Stomach (tissue), 9 donors: ENCODE results near the gene SVIP. TPM values are rescaled to one million over a fixed set of nuclear protein-coding genes. Genes with fewer than 3 reads are reported as not detected.

Experiments
- DNase-seq, 2 donors: peaks; one replicate each; pipeline versions ENCODE4 v3.0.0 to v3.0.0-alpha.2; 2013 to 2019
- H3K27ac ChIP-seq, 5 donors: fragments of 200-600 bp in 4 of 5; sonication (generic) in 4 of 5; one replicate each; pipeline ENCODE4 v1.5.1; 2013 to 2019; ENCODE audit warnings: mild to moderate bottlenecking in 1 of 5, moderate library complexity in 1 of 5
- H3K27me3 ChIP-seq, 3 donors: fragments of 200-600 bp; sonication (generic); one replicate each; pipeline ENCODE4 v1.5.1; 2017 to 2019; ENCODE audit warnings: mixed run types in 1 of 3
- H3K36me3 ChIP-seq, 4 donors: fragments of 200-600 bp; sonication (generic); 1 replicate in 3 of 4; 2 replicates in 1 of 4; pipeline ENCODE4 v1.5.1; 2016 to 2019
- H3K4me1 ChIP-seq, 4 donors: fragments of 200-600 bp; sonication (generic); one replicate each; pipeline ENCODE4 v1.5.1; 2016 to 2019
- H3K4me3 ChIP-seq, 4 donors: fragments of 200-600 bp; sonication (generic) in 3 of 4; one replicate each; pipeline ENCODE4 v1.5.1; 2016 to 2019; ENCODE audit warnings: mild to moderate bottlenecking in 1 of 4
- H3K9me3 ChIP-seq, 4 donors: fragments of 200-600 bp; sonication (generic); one replicate each; pipeline ENCODE4 v1.5.1; 2016 to 2019
- CTCF ChIP-seq, 7 experiments: fragments of 450-650 bp in 4 of 7; fragments of 200-600 bp in 3 of 7; sonication (generic) in 3 of 7; IDR thresholded peaks; one replicate each; pipeline ENCODE4 v1.5.1; 2016 to 2019; ENCODE audit warnings: antibody characterized with exemption in 7 of 7, control low read depth in 2 of 7, mild to moderate bottlenecking in 1 of 7
- EP300 ChIP-seq: sonication (generic); formaldehyde crosslinking; IDR thresholded peaks from one replicate; pipeline ENCODE4 v1.6.1; 2017; ENCODE audit warnings: antibody characterized with exemption
- POLR2A ChIP-seq, 4 donors: fragments of 450-650 bp; IDR thresholded peaks; one replicate each; pipeline ENCODE4 v1.6.1; 2016; ENCODE audit warnings: antibody characterized with exemption in 4 of 4, control low read depth in 2 of 4, mild to moderate bottlenecking in 1 of 4, moderate library complexity in 1 of 4
- POLR2AphosphoS5 ChIP-seq, 3 donors: sonication (generic); formaldehyde crosslinking; IDR thresholded peaks; one replicate each; pipeline ENCODE4 v1.6.1; 2016; ENCODE audit warnings: antibody characterized with exemption in 3 of 3
- WGBS, 5 donors: extraction: QIAGEN DNeasy Blood & Tissue Kit in 3 of 5; methylation state at CpG; one replicate each; pipeline versions ENCODE4 v1.1.5 to v1.1.7; 2013 to 2018; 5-methylcytosine and 5-hydroxymethylcytosine counted together
- intact Hi-C: fragments of 100-400 bp; cut with DNase I; formaldehyde crosslinking; loops from one replicate; pipeline ENCODE4 v1.15.1; 2023; ENCODE audit warnings: low total_unique reads
- polyA plus RNA-seq, 3 donors: library from polyadenylated mRNA; stranded (reverse); fragments of 200-250 nt; gene quantifications; one replicate each; pipeline ENCODE4 v1.2.3, GENCODE V29; 2013
- total RNA-seq, 5 donors: library from RNA; depleted of rRNA; stranded (reverse); fragments of >200 nt; gene quantifications; one replicate each; pipeline versions ENCODE4 v1.1.0 to v1.2.3, GENCODE V29; 2014 to 2016
- donor health status: healthy with polysubstance abuse.
- donor health status: Bipolar disorder and iron deficiency.
- donor health status: healthy.

Gene SVIP
- total and polyA plus RNA-seq, 8 donors, result 3.5 to 34.3 (median 14.2) TPM

GRCh38 chr11:22807391-22807790, 22.2 kb downstream of the SVIP start:
- Histone ChIP-seq H3K27ac (no peak overlapping the region), H3K4me1 (peaks cover 0 to 15% (median 13%) of the 10 kb centered on the region in 4 donors), H3K9me3 (peaks cover 0 to 6% (median 0%) of the 10 kb centered on the region in 4 donors), H3K36me3 (no peaks in the 10 kb centered on the region), H3K27me3 (no peaks in the 10 kb centered on the region), H3K4me3 (no peak overlapping the region)
- TF ChIP-seq CTCF (IDR thresholded peaks at IDR 0.05), result no peak
- no peak for TF ChIP-seq EP300
- TF ChIP-seq POLR2A (IDR thresholded peaks at IDR 0.05), result no peak
- TF ChIP-seq POLR2AphosphoS5 (IDR thresholded peaks at IDR 0.05), result no peak
- intact Hi-C loops, result no loop called here
- DNase-seq, result no peak
- 69 to 87% (median 77%) methylated on average over 2 of the region's 2 CpGs for WGBS, 5 donors

- TF ChIP-seq EP300, result no peak
- TF ChIP-seq CTCF (IDR thresholded peaks at IDR 0.05), result no peak
- TF ChIP-seq POLR2AphosphoS5 (IDR thresholded peaks at IDR 0.05), result no peak
- no peak for TF ChIP-seq POLR2A (IDR thresholded peaks at IDR 0.05)
- DNase-seq, result no peak
- no peaks in the 10 kb centered on the region for H3K36me3 ChIP-seq
- H3K4me3 ChIP-seq, result no peak overlapping the region
- 86 to 91% (median 89%) methylated on average over 4 of the region's 4 CpGs for WGBS, 5 donors
- H3K9me3 ChIP-seq, result no peaks in the 10 kb centered on the region
- intact Hi-C loops, result no loop called here
- H3K27me3 ChIP-seq, result no peaks in the 10 kb centered on the region
- H3K4me1 ChIP-seq, result peaks cover 0 to 4% (median 1%) of the 10 kb centered on the region in 4 donors
- no peak overlapping the region for H3K27ac ChIP-seq
These were observed 26.7 kb downstream of the SVIP start for GRCh38 chr11:22802861-22803260.

GRCh38 chr11:22800482-22800881, 29.1 kb downstream of the SVIP start:
- no peaks in the 10 kb centered on the region for H3K9me3 ChIP-seq
- intact Hi-C loops, result no loop called here
- 86 to 91% (median 87%) methylated on average over 5 of the region's 5 CpGs for WGBS, 5 donors

GRCh38 chr11:22798901-22799300, 30.7 kb downstream of the SVIP start:
- DNase-seq, result no peak
- H3K27me3 ChIP-seq, result no peaks in the 10 kb centered on the region
- no peak overlapping the region for H3K27ac ChIP-seq
- no peaks in the 10 kb centered on the region for H3K9me3 ChIP-seq
- no peak overlapping the region for H3K4me3 ChIP-seq
- intact Hi-C loops, result no loop called here
- H3K4me1 ChIP-seq, result no peaks in the 10 kb centered on the region
- TF ChIP-seq CTCF (IDR thresholded peaks at IDR 0.05), result no peak
- no peak for TF ChIP-seq POLR2AphosphoS5 (IDR thresholded peaks at IDR 0.05)
- WGBS, 5 donors, result 68 to 82% (median 77%) methylated on average over 1 of the region's 1 CpG
- no peaks in the 10 kb centered on the region for H3K36me3 ChIP-seq

More at GRCh38 chr11:22800482-22800881, 29.1 kb downstream of the SVIP start:
- no peak overlapping the region for H3K4me3 ChIP-seq
- no peak for DNase-seq
- H3K27ac ChIP-seq, result no peak overlapping the region
- no peaks in the 10 kb centered on the region for H3K4me1 ChIP-seq
- H3K36me3 ChIP-seq, result no peaks in the 10 kb centered on the region
- TF ChIP-seq CTCF (IDR thresholded peaks at IDR 0.05) (no peak), POLR2A (IDR thresholded peaks at IDR 0.05) (no peak), POLR2AphosphoS5 (IDR thresholded peaks at IDR 0.05) (no peak), EP300 (no peak)
- H3K27me3 ChIP-seq, result no peaks in the 10 kb centered on the region
